ENCODE data around the gene LRFN2.

DNA sequence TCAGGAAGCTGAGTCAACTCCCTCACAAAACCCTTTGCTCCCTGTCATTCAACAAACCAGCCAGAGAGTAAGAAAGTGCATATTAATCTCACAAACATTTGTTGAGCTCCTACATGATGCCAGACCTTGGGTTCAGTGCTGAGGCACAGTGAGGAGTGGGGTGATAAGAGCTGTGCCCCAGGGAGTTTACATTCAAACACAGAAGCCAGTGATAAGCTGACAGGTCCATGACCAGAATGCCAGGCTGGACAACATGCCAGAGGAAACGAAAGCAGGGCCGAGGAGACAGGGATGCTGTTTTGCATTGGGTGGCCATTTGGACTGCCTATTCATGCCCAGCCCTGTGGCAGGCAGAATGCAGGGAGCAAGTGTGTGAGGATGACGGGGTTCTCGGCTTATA, 76.7 kb downstream of the LRFN2 start:
- TF ChIP-seq POLR2AphosphoS5 (IDR thresholded peaks at IDR 0.05; ENCODE audit: low read depth, low read length) (no peak), TAF1 (IDR thresholded peaks at IDR 0.05; ENCODE audit: low read depth, low read length) (no peak), POLR2A (IDR thresholded peaks at IDR 0.05; ENCODE audit: low read depth, low read length) (no peak), SPI1 (IDR thresholded peaks at IDR 0.05; ENCODE audit: low read depth, low read length) (no peak), POU2F2 (IDR thresholded peaks at IDR 0.05; ENCODE audit: low read depth, low read length) (no peak), PAX5 (IDR thresholded peaks at IDR 0.05; ENCODE audit: insufficient read depth, low read length, severe bottlenecking) (no peak)

Measured in GM12891 (cell line).